Left lung (tissue), 10 donors: ENCODE measurements around the gene AGTRAP. TPM values are rescaled to one million over a fixed set of nuclear protein-coding genes. Genes with fewer than 3 reads are reported as not detected.

Source experiments
- ATAC-seq: fragments of 200-7000 bp; cut with Tn5 transposase; one replicate; pipeline ENCODE4 v1.9.1; 2020; ENCODE audit warnings: moderate library complexity
- DNase-seq, 4 donors: peaks; one replicate each; pipeline ENCODE4 v3.0.0-alpha.2; 2013 to 2020
- H3K27ac ChIP-seq, 2 donors: fragments of 200-600 bp; sonication (generic) in 1 of 2; one replicate each; pipeline versions ENCODE4 v1.5.0 to v1.8.0; 2020 to 2021
- H3K27me3 ChIP-seq, 2 donors: fragments of 200-600 bp; sonication (generic) in 1 of 2; one replicate each; pipeline versions ENCODE4 v1.5.0 to v1.8.0; 2020 to 2021
- H3K36me3 ChIP-seq, 2 donors: fragments of 200-600 bp; sonication (generic) in 1 of 2; one replicate each; pipeline versions ENCODE4 v1.5.0 to v1.8.0; 2020 to 2021
- H3K4me1 ChIP-seq, 2 donors: fragments of 200-600 bp; one replicate each; pipeline ENCODE4 v1.8.0; 2021
- H3K4me3 ChIP-seq, 2 donors: fragments of 200-600 bp; sonication (generic) in 1 of 2; one replicate each; pipeline versions ENCODE4 v1.5.0 to v1.8.0; 2020 to 2021; ENCODE audit warnings: mild to moderate bottlenecking in 1 of 2
- H3K9me3 ChIP-seq, 2 donors: fragments of 200-600 bp; sonication (generic) in 1 of 2; one replicate each; pipeline versions ENCODE4 v1.5.0 to v1.8.0; 2020 to 2021
- CTCF ChIP-seq, 2 donors: fragments of 200-600 bp; sonication (generic) in 1 of 2; IDR thresholded peaks; one replicate each; pipeline versions ENCODE4 v1.5.0 to v1.8.0; 2021; ENCODE audit warnings: antibody characterized with exemption in 2 of 2
- intact Hi-C, 2 donors: fragments of 100-400 bp; cut with DNase I; formaldehyde crosslinking; loops; one replicate each; pipeline versions ENCODE4 v1.11.2 to v1.14.2; 2022
- polyA plus RNA-seq, 6 donors: library from polyadenylated mRNA; unstranded; fragments of 120-200 nt; gene quantifications; one replicate each; pipeline ENCODE4 v1.2.1, GENCODE V29; 2013; ENCODE audit not compliant: insufficient read length in 6 of 6
- total RNA-seq, 2 donors: library from RNA; stranded (reverse); fragmentation: NEBNext Ultra II Directional; extraction: Animal tissue kit (Norgen Biotek cat#: 25700); gene quantifications; one replicate each; pipeline ENCODE4 v1.2.1, GENCODE V29; 2021
- donor health status: DM: no; HTN: yes; CAD: no.
- donor health status: DM: no; HTN: no; CAD: no.

Gene AGTRAP
- total and polyA plus RNA-seq, 8 donors = 24.7 to 95.8 (median 28.3) TPM

- peaks cover 0 to 82% of the 10 kb centered on the region in 2 donors for H3K36me3 ChIP-seq
- no peak for TF ChIP-seq CTCF (IDR thresholded peaks at IDR 0.05)
These were observed 61.7 kb downstream of the AGTRAP start for GRCh38 chr1:11797525-11798216.

GRCh38 chr1:11799099-11799498, 63.2 kb downstream of the AGTRAP start:
- TF ChIP-seq CTCF (IDR thresholded peaks at IDR 0.05) = no peak
- Histone ChIP-seq H3K36me3 (peaks cover 0 to 68% of the 10 kb centered on the region in 2 donors), H3K4me3 (no peak overlapping the region), H3K27ac (peak overlapping the region in 1 of 2 donors; percentile 23), H3K4me1 (peaks cover 5 to 60% of the 10 kb centered on the region in 2 donors), H3K9me3 (no peaks in the 10 kb centered on the region), H3K27me3 (no peaks in the 10 kb centered on the region)
- DNase-seq (no peak), ATAC-seq (no peak)
- intact Hi-C loops = no loop called here

More at GRCh38 chr1:11797525-11798216, 61.7 kb downstream of the AGTRAP start:
- H3K4me1 ChIP-seq = peaks cover 0 to 47% of the 10 kb centered on the region in 2 donors
- no peaks in the 10 kb centered on the region for H3K9me3 ChIP-seq
- intact Hi-C loops = no loop called here
- H3K27me3 ChIP-seq = no peaks in the 10 kb centered on the region
- DNase-seq (peak in 1 of 4 donors; percentile 77), ATAC-seq (peak; percentile 47)
- H3K27ac ChIP-seq = peak overlapping the region; percentile 65 to 77
- H3K4me3 ChIP-seq = no peak overlapping the region

- Histone ChIP-seq H3K9me3 (no peaks in the 10 kb centered on the region), H3K36me3 (peaks cover 0 to 60% of the 10 kb centered on the region in 2 donors), H3K27me3 (no peaks in the 10 kb centered on the region), H3K4me1 (peaks cover 11 to 68% of the 10 kb centered on the region in 2 donors), H3K27ac (no peak overlapping the region), H3K4me3 (no peak overlapping the region)
- intact Hi-C loops = no loop called here
- no peak for TF ChIP-seq CTCF (IDR thresholded peaks at IDR 0.05)
- ATAC-seq = no peak
- DNase-seq = no peak
These were observed 64.0 kb downstream of the AGTRAP start for GRCh38 chr1:11799896-11800295.

- no peak overlapping the region for H3K27ac ChIP-seq
- no peak for DNase-seq
- no peak overlapping the region for H3K4me3 ChIP-seq
- H3K9me3 ChIP-seq = no peaks in the 10 kb centered on the region
- no peak for TF ChIP-seq CTCF (IDR thresholded peaks at IDR 0.05)
- no peaks in the 10 kb centered on the region for H3K27me3 ChIP-seq
- intact Hi-C loops = no loop called here
- ATAC-seq = no peak
- peaks cover 0 to 55% of the 10 kb centered on the region in 2 donors for H3K36me3 ChIP-seq
- peaks cover 13 to 72% of the 10 kb centered on the region in 2 donors for H3K4me1 ChIP-seq
These were observed 64.4 kb downstream of the AGTRAP start for GRCh38 chr1:11800391-11800755.

Other genes starting within 250 kb of the AGTRAP start
- 10 to 100 TPM in 1 of 2 donors, 1 to 10 TPM in 1; 8.0 to 12.7 TPM for gene FBXO2, start 81.7 kb upstream of the AGTRAP start, total RNA-seq
- under 1 TPM; 0.57 to 0.92 (median 0.76) TPM for gene FBXO2, start 81.7 kb upstream of the AGTRAP start, polyA plus RNA-seq
- gene FBXO44, start 81.3 kb upstream of the AGTRAP start, total RNA-seq = 10 to 100 TPM; 13.8 to 21.1 TPM
- gene FBXO44, start 81.3 kb upstream of the AGTRAP start, polyA plus RNA-seq = 10 to 100 TPM; 12.1 to 17.1 (median 14.6) TPM
- gene FBXO6, start 71.9 kb upstream of the AGTRAP start, total RNA-seq = 10 to 100 TPM; 13.4 to 15.2 TPM
- gene FBXO6, start 71.9 kb upstream of the AGTRAP start, polyA plus RNA-seq = 1 to 10 TPM; 4.7 to 7.1 (median 5.8) TPM
- 10 to 100 TPM; 25.7 to 28.0 TPM for gene MAD2L2, start 55.0 kb upstream of the AGTRAP start, total RNA-seq
- gene MAD2L2, start 55.0 kb upstream of the AGTRAP start, polyA plus RNA-seq = 10 to 100 TPM; 44.5 to 56.1 (median 46.8) TPM
- under 1 TPM; 0.10 to 0.61 TPM for gene DRAXIN, start 44.4 kb upstream of the AGTRAP start, total RNA-seq
- gene DRAXIN, start 44.4 kb upstream of the AGTRAP start, polyA plus RNA-seq = 1 to 10 TPM; 2.2 to 3.2 (median 2.5) TPM
- 10 to 100 TPM in 1 of 2 donors, 1 to 10 TPM in 1; 5.7 to 14.4 TPM for gene C1orf167, start 26.1 kb downstream of the AGTRAP start, total RNA-seq
- under 1 TPM in 3 of 6 donors, not detected in 3; 0.24 to 0.64 (median 0.54) TPM for gene C1orf167, start 26.1 kb downstream of the AGTRAP start, polyA plus RNA-seq
- 10 to 100 TPM; 34.2 to 44.5 TPM for gene MTHFR, start 69.8 kb downstream of the AGTRAP start, total RNA-seq
- 10 to 100 TPM; 16.5 to 29.3 (median 22.3) TPM for gene MTHFR, start 69.8 kb downstream of the AGTRAP start, polyA plus RNA-seq
- 10 to 100 TPM; 17.7 to 43.4 TPM for gene CLCN6, start 70.1 kb downstream of the AGTRAP start, total RNA-seq
- gene CLCN6, start 70.1 kb downstream of the AGTRAP start, polyA plus RNA-seq = 10 to 100 TPM; 17.2 to 23.9 (median 20.7) TPM
- 1 to 10 TPM; 1.6 to 2.7 TPM for gene NPPA, start 111.6 kb downstream of the AGTRAP start, total RNA-seq
- gene NPPA, start 111.6 kb downstream of the AGTRAP start, polyA plus RNA-seq = 1 to 10 TPM in 3 of 6 donors, under 1 TPM in 3; 0.51 to 1.8 (median 0.92) TPM
- not detected for gene NPPB, start 122.8 kb downstream of the AGTRAP start, total RNA-seq
- not detected for gene NPPB, start 122.8 kb downstream of the AGTRAP start, polyA plus RNA-seq
- 10 to 100 TPM; 42.9 to 43.3 TPM for gene KIAA2013, start 190.3 kb downstream of the AGTRAP start, total RNA-seq
- 10 to 100 TPM; 26.2 to 33.3 (median 31.1) TPM for gene KIAA2013, start 190.3 kb downstream of the AGTRAP start, polyA plus RNA-seq
- gene PLOD1, start 198.6 kb downstream of the AGTRAP start, total RNA-seq = 100 to 1,000 TPM; 114 to 159 TPM
- gene PLOD1, start 198.6 kb downstream of the AGTRAP start, polyA plus RNA-seq = 100 to 1,000 TPM; 122 to 153 (median 131) TPM
- 10 to 100 TPM; 75.4 to 82.0 TPM for gene MFN2, start 244.3 kb downstream of the AGTRAP start, total RNA-seq
- gene MFN2, start 244.3 kb downstream of the AGTRAP start, polyA plus RNA-seq = 10 to 100 TPM; 45.4 to 53.6 (median 49.1) TPM